Vagina (tissue), 2 donors: ENCODE measurements around the gene MAMLD1. TPM values are rescaled to one million over a fixed set of nuclear protein-coding genes. Genes with fewer than 3 reads are reported as not detected.

Source experiments
- DNase-seq, 2 donors: peaks; one replicate each; pipeline ENCODE4 v3.0.0-alpha.2; 2017; ENCODE audit errors: extremely low spot score in 2 of 2
- H3K27ac ChIP-seq: fragments of 200-600 bp; sonication (generic); one replicate; pipeline ENCODE4 v1.5.1; 2019
- H3K27me3 ChIP-seq: fragments of 200-600 bp; sonication (generic); one replicate; pipeline ENCODE4 v1.5.1; 2019
- H3K36me3 ChIP-seq, 2 donors: fragments of 200-600 bp; sonication (generic); one replicate each; pipeline ENCODE4 v1.5.1; 2017 to 2019
- H3K4me1 ChIP-seq: fragments of 200-600 bp; sonication (generic); one replicate; pipeline ENCODE4 v1.5.1; 2019
- H3K4me3 ChIP-seq, 2 donors: fragments of 200-600 bp; sonication (generic); 1 replicate in 1 of 2; 2 replicates in 1 of 2; pipeline ENCODE4 v1.5.1; 2016 to 2019
- H3K9me3 ChIP-seq: fragments of 200-600 bp; sonication (generic); one replicate; pipeline ENCODE4 v1.5.1; 2019
- CTCF ChIP-seq, 3 experiments: fragments of 450-650 bp in 2 of 3; fragments of 200-600 bp in 1 of 3; sonication (generic) in 1 of 3; IDR thresholded peaks; one replicate each; pipeline ENCODE4 v1.5.1; 2017 to 2019; ENCODE audit warnings: antibody characterized with exemption in 3 of 3, mild to moderate bottlenecking in 2 of 3, moderate library complexity in 2 of 3
- POLR2A ChIP-seq, 2 donors: fragments of 450-650 bp; IDR thresholded peaks; one replicate each; pipeline ENCODE4 v1.6.1; 2017; ENCODE audit warnings: antibody characterized with exemption in 2 of 2, mild to moderate bottlenecking in 2 of 2, moderate library complexity in 2 of 2
- POLR2AphosphoS5 ChIP-seq, 2 donors: sonication (generic); formaldehyde crosslinking; IDR thresholded peaks; one replicate each; pipeline ENCODE4 v1.9.0; 2017; ENCODE audit warnings: antibody characterized with exemption in 2 of 2, mild to moderate bottlenecking in 2 of 2, low read depth in 1 of 2; ENCODE audit not compliant: insufficient read depth in 1 of 2
- intact Hi-C: fragments of 100-400 bp; cut with DNase I; formaldehyde crosslinking; loops from one replicate; pipeline ENCODE4 v1.15.1; 2023
- total RNA-seq: library from RNA; depleted of rRNA; stranded (reverse); fragments of >200 nt; gene quantifications from one replicate; pipeline ENCODE4 v1.2.3, GENCODE V29; 2016

Gene MAMLD1
- total RNA-seq, 1 donor from 2014 or later, result 3.2 TPM

- intact Hi-C loops, result loop anchor here (10.0 kb wide), 1 partner anchor 128 kb away; no protein-coding TSS in a partner anchor
- Histone ChIP-seq H3K4me1 (no peaks in the 10 kb centered on the region), H3K36me3 (no peaks in the 10 kb centered on the region), H3K4me3 (no peak overlapping the region), H3K27me3 (no peaks in the 10 kb centered on the region), H3K9me3 (no peaks in the 10 kb centered on the region), H3K27ac (no peak overlapping the region)
- no peak for DNase-seq
- no peak for TF ChIP-seq POLR2A (IDR thresholded peaks at IDR 0.05)
- TF ChIP-seq POLR2AphosphoS5 (IDR thresholded peaks at IDR 0.05; ENCODE audit: insufficient read depth in 1 of 2, low read depth in 1 of 2), result no peak
Measured at GRCh38 chrX:150377005-150377404, 13.9 kb downstream of the MAMLD1 start.

- H3K36me3 ChIP-seq, result no peaks in the 10 kb centered on the region
- H3K9me3 ChIP-seq, result no peaks in the 10 kb centered on the region
- no peaks in the 10 kb centered on the region for H3K4me1 ChIP-seq
- no peak overlapping the region for H3K4me3 ChIP-seq
- no peaks in the 10 kb centered on the region for H3K27me3 ChIP-seq
- intact Hi-C loops, result no loop called here
- H3K27ac ChIP-seq, result no peak overlapping the region
- no peak for DNase-seq
- TF ChIP-seq CTCF (IDR thresholded peaks at IDR 0.05) (no peak), POLR2A (IDR thresholded peaks at IDR 0.05) (no peak)
Measured at GRCh38 chrX:150405006-150405405, 41.9 kb downstream of the MAMLD1 start.

- no peaks in the 10 kb centered on the region for H3K27me3 ChIP-seq
- H3K4me1 ChIP-seq, result no peaks in the 10 kb centered on the region
- H3K9me3 ChIP-seq, result no peaks in the 10 kb centered on the region
- H3K36me3 ChIP-seq, result no peaks in the 10 kb centered on the region
- intact Hi-C loops, result no loop called here
- TF ChIP-seq POLR2A (IDR thresholded peaks at IDR 0.05) (no peak), CTCF (IDR thresholded peaks at IDR 0.05) (no peak), POLR2AphosphoS5 (IDR thresholded peaks at IDR 0.05; ENCODE audit: insufficient read depth in 1 of 2, low read depth in 1 of 2) (no peak)
- H3K4me3 ChIP-seq, result no peak overlapping the region
- no peak overlapping the region for H3K27ac ChIP-seq
- DNase-seq, result no peak
Measured at GRCh38 chrX:150405576-150405975, 42.5 kb downstream of the MAMLD1 start.

GRCh38 chrX:150406596-150406995, 43.5 kb downstream of the MAMLD1 start:
- intact Hi-C loops, result no loop called here
- Histone ChIP-seq H3K4me3 (no peak overlapping the region), H3K4me1 (no peaks in the 10 kb centered on the region), H3K36me3 (no peaks in the 10 kb centered on the region), H3K27ac (no peak overlapping the region), H3K27me3 (no peaks in the 10 kb centered on the region), H3K9me3 (no peaks in the 10 kb centered on the region)
- TF ChIP-seq POLR2A (IDR thresholded peaks at IDR 0.05) (no peak), POLR2AphosphoS5 (IDR thresholded peaks at IDR 0.05; ENCODE audit: insufficient read depth in 1 of 2, low read depth in 1 of 2) (no peak), CTCF (IDR thresholded peaks at IDR 0.05) (no peak)
- no peak for DNase-seq

- H3K4me3 ChIP-seq, result no peak overlapping the region
- TF ChIP-seq POLR2A (IDR thresholded peaks at IDR 0.05), result no peak
- no peak for TF ChIP-seq CTCF (IDR thresholded peaks at IDR 0.05)
- H3K36me3 ChIP-seq, result no peaks in the 10 kb centered on the region
- no peaks in the 10 kb centered on the region for H3K4me1 ChIP-seq
- H3K9me3 ChIP-seq, result no peaks in the 10 kb centered on the region
- no peak for DNase-seq
- no peak overlapping the region for H3K27ac ChIP-seq
- no peaks in the 10 kb centered on the region for H3K27me3 ChIP-seq
- intact Hi-C loops, result no loop called here
Measured at GRCh38 chrX:150408007-150408406, 44.9 kb downstream of the MAMLD1 start.

GRCh38 chrX:150408561-150408960, 45.4 kb downstream of the MAMLD1 start:
- no peak for TF ChIP-seq POLR2A (IDR thresholded peaks at IDR 0.05)
- no peak for TF ChIP-seq CTCF (IDR thresholded peaks at IDR 0.05)
- no peak for DNase-seq
- Histone ChIP-seq H3K36me3 (no peaks in the 10 kb centered on the region), H3K27ac (no peak overlapping the region), H3K27me3 (no peaks in the 10 kb centered on the region), H3K4me1 (no peaks in the 10 kb centered on the region), H3K4me3 (no peak overlapping the region), H3K9me3 (no peaks in the 10 kb centered on the region)
- intact Hi-C loops, result no loop called here
